GM12878 (cell line): ENCODE results near the gene WFIKKN1. TPM values are rescaled to one million over a fixed set of nuclear protein-coding genes. Genes with fewer than 3 reads are reported as not detected.

Experiments
- ATAC-seq: fragments of 200-7000 bp; cut with Tn5 transposase; 3 replicates; pipeline ENCODE4 v1.9.1; 2020; ENCODE audit warnings: mild to moderate bottlenecking, moderate library complexity
- BruUV-seq: library from RNA; stranded (reverse); fragments of 400-500 nt; replicated peaks from 2 replicates; lab custom pipeline; 2021; lab: Mats Ljungman, UMichigan
- CTCF ChIA-PET: fragments of 300-600 bp; sonication (Branson Sonifier 250); formaldehyde crosslinking; extraction: SDS; loops from one replicate; lab custom pipeline; 2021; ENCODE audit warnings: inconsistent platforms; lab: Yijun Ruan, JAX
- POLR2A ChIA-PET: fragments of 350-600 bp; formaldehyde crosslinking; extraction: SDS; loops from one replicate; lab custom pipeline; 2021; ENCODE audit warnings: inconsistent platforms; lab: Charles Lee
- RAD21 ChIA-PET: fragments of 300-600 bp; sonication (Branson Sonifier 250); formaldehyde crosslinking; loops from one replicate; lab custom pipeline; 2023; ENCODE audit warnings: antibody characterized with exemption; ENCODE audit not compliant: unreplicated experiment; lab: Charles Lee
- SMC1A ChIA-PET: fragments of 300-600 bp; sonication (Branson Sonifier 250); formaldehyde crosslinking; loops from one replicate; lab custom pipeline; 2023; ENCODE audit not compliant: unreplicated experiment, uncharacterized antibody; lab: Charles Lee
- DNase-seq: peaks from one replicate; pipeline ENCODE4 v3.0.0-alpha.2; 2011; ENCODE audit warnings: low read depth, low spot score
- FAIRE-seq: peaks from 3 replicates; lab custom pipeline; 2011; peaks lifted over from hg19 to GRCh38; lab: Jason Lieb, UNC
- H2AFZ ChIP-seq: 2 replicates; pipeline ENCODE4 v1.6.0; 2011; ENCODE audit warnings: low read depth, low read length, control low read depth; ENCODE audit not compliant: control insufficient read depth
- H3K27ac ChIP-seq: 2 replicates; pipeline ENCODE4 v1.5.1; 2011; ENCODE audit warnings: control low read depth; ENCODE audit not compliant: control insufficient read depth, insufficient read depth
- H3K27me3 ChIP-seq, 2 experiments: replicated peaks in 1 of 2; 2 replicates each; pipeline versions ENCODE4 v1.6.0 to v1.6.1; 2011; ENCODE audit warnings: low read length in 1 of 2; ENCODE audit not compliant: control insufficient read depth in 2 of 2, insufficient read depth in 2 of 2
- H3K36me3 ChIP-seq, 2 experiments: 2 replicates each; pipeline ENCODE4 v1.5.1; 2011; ENCODE audit warnings: low read length in 1 of 2; ENCODE audit not compliant: control insufficient read depth in 2 of 2, insufficient read depth in 2 of 2
- H3K4me1 ChIP-seq: 2 replicates; pipeline ENCODE4 v1.6.1; 2011; ENCODE audit warnings: mild to moderate bottlenecking, low read length, moderate library complexity, mixed read lengths; ENCODE audit not compliant: control insufficient read depth, insufficient read depth
- H3K4me2 ChIP-seq: 2 replicates; pipeline ENCODE4 v1.6.0; 2011; ENCODE audit warnings: control low read depth; ENCODE audit not compliant: control insufficient read depth, insufficient read depth
- H3K4me3 ChIP-seq: fragments of 200-600 bp; sonication (generic); 2 replicates; pipeline ENCODE4 v1.5.1; 2016
- H3K79me2 ChIP-seq: 2 replicates; pipeline ENCODE4 v1.6.0; 2011; ENCODE audit warnings: low read length; ENCODE audit not compliant: control insufficient read depth, insufficient read depth
- H3K9ac ChIP-seq: 2 replicates; pipeline ENCODE4 v1.8.0; 2011; ENCODE audit warnings: low read length, control low read depth, mixed read lengths; ENCODE audit not compliant: control insufficient read depth, insufficient read depth
- H3K9me3 ChIP-seq: replicated peaks from 3 replicates; pipeline ENCODE4 v1.5.1; 2011; ENCODE audit warnings: mild to moderate bottlenecking, low read length; ENCODE audit not compliant: control insufficient read depth, insufficient read depth
- H4K20me1 ChIP-seq: 2 replicates; pipeline ENCODE4 v1.6.0; 2011; ENCODE audit not compliant: control insufficient read depth, insufficient read depth
- ATF3 ChIP-seq: IDR thresholded peaks from 2 replicates; pipeline ENCODE4 v1.6.1; 2011; ENCODE audit warnings: low read depth, mild to moderate bottlenecking, low read length, moderate library complexity, borderline replicate concordance; ENCODE audit errors: extremely low read depth
- BACH1 ChIP-seq: fragments of 450-650 bp; IDR thresholded peaks from 2 replicates; pipeline ENCODE4 v1.6.1; 2017; ENCODE audit warnings: mild to moderate bottlenecking, borderline replicate concordance
- CBX5 ChIP-seq: sonication (generic); IDR thresholded peaks from 2 replicates; pipeline ENCODE4 v1.6.1; 2016; ENCODE audit warnings: low read depth, moderate library complexity, mild to moderate bottlenecking, inconsistent platforms
- CHD2 ChIP-seq: IDR thresholded peaks from 2 replicates; pipeline ENCODE4 v1.6.1; 2011; ENCODE audit warnings: low read depth, low read length, improper control_type of control experiment, borderline replicate concordance
- HDAC6 ChIP-seq: fragments of 200-600 bp; sonication (generic); IDR thresholded peaks from one replicate; pipeline ENCODE4 v1.8.0; 2017; ENCODE audit warnings: antibody characterized with exemption; ENCODE audit not compliant: unreplicated experiment
- POLR2A ChIP-seq: IDR thresholded peaks from 2 replicates; pipeline ENCODE4 v1.6.1; 2011; ENCODE audit warnings: low read depth, mild to moderate bottlenecking, low read length
- POU2F2 ChIP-seq: IDR thresholded peaks from 3 replicates; pipeline ENCODE4 v1.6.1; 2011; ENCODE audit warnings: low read depth, mild to moderate bottlenecking, low read length, borderline replicate concordance
- PRDM15 ChIP-seq: fragments of 450-650 bp; formaldehyde crosslinking; IDR thresholded peaks from 2 replicates; pipeline ENCODE4 v1.4.0; 2020; ENCODE audit warnings: mild to moderate bottlenecking, moderate library complexity
- WGBS: methylation state at CpG from one replicate; pipeline ENCODE4 v1.1.6; 2016; ENCODE audit warnings: low lambda C conversion rate; ENCODE audit not compliant: insufficient replicate concordance, insufficient coverage; ENCODE audit errors: missing lambda C conversion rate; 5-methylcytosine and 5-hydroxymethylcytosine counted together
- in situ Hi-C: fragments of 300-500 bp; cut with MboI; formaldehyde crosslinking; loops from 9 replicates; pipeline ENCODE4 v1.14.3; 2018; ENCODE audit warnings: mixed read lengths
- intact Hi-C: fragments of 100-400 bp; cut with micrococcal nuclease; formaldehyde crosslinking; loops from one replicate; pipeline ENCODE4 v1.14.2; 2022; ENCODE audit not compliant: unreplicated experiment
- polyA plus RNA-seq, 11 experiments: library from polyadenylated mRNA; depleted of rRNA in 4 of 11; unstranded in 6 of 11; stranded (reverse) in 5 of 11; fragments of >200 nt; fragmentation: Nextera tagmentation in 4 of 11; fragmentation: Illumina TruSeq in 1 of 11; extraction: Ambion mirVana in 4 of 11; extraction: Trizol in 1 of 11; gene quantifications; 1 replicate in 1 of 11; 2 replicates in 10 of 11; pipeline versions ENCODE4 v1.2.1 to v1.2.3, GENCODE V29; 2011 to 2016; ENCODE audit warnings: inconsistent platforms in 2 of 11, missing spikeins in 2 of 11, low read depth in 1 of 11
- total RNA-seq, 4 experiments: library from RNA; depleted of rRNA in 3 of 4; stranded (reverse); fragments of >200 nt in 3 of 4; fragmentation: Illumina TruSeq in 1 of 4; extraction: Trizol in 1 of 4; gene quantifications; 2 replicates each; pipeline versions ENCODE4 v1.2.1 to v1.2.3, GENCODE V29; 2013 to 2021

Gene WFIKKN1
- total and polyA plus RNA-seq, 10 of the 15 experiments (the other 5 are each of a cell fraction or from before 2014, with no cell fraction given), result 0.01 to 0.41 (median 0.05) TPM; not detected in 2

- ChIA-PET CTCF (no interaction called here), RAD21 (no interaction called here), POLR2A (no interaction called here), SMC1A (no interaction called here)
- ATAC-seq (no peak), DNase-seq (no peak), FAIRE-seq (no peak)
- in situ Hi-C loops (no loop called here), intact Hi-C loops (no loop called here)
- Histone ChIP-seq H3K9ac (no peak overlapping the region), H3K4me3 (no peak overlapping the region), H3K4me1 (peaks cover 1% of the 10 kb centered on the region; the same call in 1 of the 2 replicates), H3K9me3 (no peaks in the 10 kb centered on the region), H3K27ac (no peak overlapping the region), H3K36me3 (peaks cover 0 to 18% of the 10 kb centered on the region in 2 experiments; a peak in 3 of 4 replicates), H3K27me3 (no peaks in the 10 kb centered on the region), H2AFZ (no peak overlapping the region), H4K20me1 (no peaks in the 10 kb centered on the region; the same call in 1 of the 2 replicates), H3K4me2 (no peak overlapping the region), H3K79me2 (peaks cover 16% of the 10 kb centered on the region)
- TF ChIP-seq ATF3 (no peak), PRDM15 (CRISPR knock-in tag) (no peak), POLR2A (peak; percentile 39; the same call in 1 of the 2 replicates), HDAC6 (no peak), CHD2 (no peak), POU2F2 (no peak), CBX5 (no peak), BACH1 (no peak)
- BruUV-seq, result no TSS peak
- 97% methylated on average over 19 of the region's 19 CpGs for WGBS
Observed at GRCh38 chr16:672371-672770, 41.6 kb downstream of the WFIKKN1 start.
